Common myeloid progenitor, CD34-positive (primary cell): ENCODE measurements around the gene DNMT3A.
"Not testable (repeated sequence)": the region's sequence is repeated elsewhere in the genome, so short reads cannot be mapped to it uniquely, and the experiment has no call there.

Experiments used
- CTCF ChIA-PET: fragments of 350-600 bp; sonication (Branson Sonifier 250); formaldehyde crosslinking; loops from one replicate; lab custom pipeline; 2021; ENCODE audit warnings: antibody characterized with exemption; lab: Charles Lee
- POLR2A ChIA-PET: fragments of 350-600 bp; sonication (Branson Sonifier 250); formaldehyde crosslinking; loops from one replicate; lab custom pipeline; 2021; ENCODE audit warnings: antibody characterized with exemption; lab: Charles Lee
- DNase-seq, 3 donors: peaks; one replicate each; pipeline versions ENCODE4 v3.0.0 to v3.0.0-alpha.2; 2013
- H3K27ac ChIP-seq, 2 experiments: 1 replicate in 1 of 2; 2 replicates in 1 of 2; pipeline ENCODE4 v1.7.0; 2013; ENCODE audit warnings: inconsistent platforms in 2 of 2, low read length in 2 of 2, mild to moderate bottlenecking in 2 of 2, low read depth in 1 of 2, moderate library complexity in 1 of 2; ENCODE audit not compliant: severe bottlenecking in 2 of 2, insufficient read depth in 1 of 2, poor library complexity in 1 of 2
- H3K27me3 ChIP-seq, 5 experiments: replicated peaks in 2 of 5; 1 replicate in 3 of 5; 2 replicates in 2 of 5; pipeline versions ENCODE4 v1.6.1 to v1.7.0; 2013; ENCODE audit warnings: low read length in 4 of 5, mild to moderate bottlenecking in 2 of 5, moderate library complexity in 2 of 5, inconsistent platforms in 1 of 5; ENCODE audit not compliant: insufficient read depth in 5 of 5, control insufficient read depth in 4 of 5
- H3K36me3 ChIP-seq, 4 experiments: 1 replicate in 2 of 4; 2 replicates in 2 of 4; pipeline versions ENCODE4 v1.6.1 to v1.7.0; 2013; ENCODE audit warnings: low read length in 3 of 4, control low read depth in 1 of 4, mild to moderate bottlenecking in 1 of 4; ENCODE audit not compliant: control insufficient read depth in 4 of 4, insufficient read depth in 4 of 4
- H3K4me1 ChIP-seq, 4 experiments: 1 replicate in 3 of 4; 2 replicates in 1 of 4; pipeline versions ENCODE4 v1.6.1 to v1.7.1; 2013; ENCODE audit warnings: low read length in 3 of 4, mild to moderate bottlenecking in 3 of 4, control low read depth in 1 of 4, inconsistent platforms in 1 of 4, moderate library complexity in 1 of 4; ENCODE audit not compliant: control insufficient read depth in 4 of 4, insufficient read depth in 4 of 4; ENCODE audit errors: control extremely low read depth in 1 of 4
- H3K4me3 ChIP-seq, 7 experiments: 1 replicate in 4 of 7; 2 replicates in 3 of 7; pipeline versions ENCODE4 v1.5.1 to v1.7.0; 2013; ENCODE audit warnings: mild to moderate bottlenecking in 7 of 7, low read length in 6 of 7, moderate library complexity in 6 of 7, inconsistent platforms in 2 of 7, low read depth in 2 of 7, control low read depth in 1 of 7; ENCODE audit not compliant: insufficient read depth in 4 of 7, control insufficient read depth in 1 of 7; ENCODE audit errors: extremely low read depth in 1 of 7
- H3K9me3 ChIP-seq, 5 experiments: 1 replicate in 4 of 5; 2 replicates in 1 of 5; pipeline versions ENCODE4 v1.6.1 to v1.7.1; 2013; ENCODE audit warnings: low read length in 4 of 5, mild to moderate bottlenecking in 2 of 5, inconsistent platforms in 1 of 5, low read depth in 1 of 5, moderate library complexity in 1 of 5; ENCODE audit not compliant: control insufficient read depth in 4 of 5, insufficient read depth in 2 of 5; ENCODE audit errors: control extremely low read depth in 1 of 5
- WGBS: methylation state at CpG from one replicate; pipeline ENCODE4 v1.1.5; 2013; ENCODE audit not compliant: insufficient coverage; 5-methylcytosine and 5-hydroxymethylcytosine counted together

DNMT3A gene

GRCh38 chr2:25273985-25274535, 67.7 kb downstream of the DNMT3A start:
- H3K4me1 ChIP-seq = peaks cover 14 to 62% (median 60%) of the 10 kb centered on the region in 4 experiments
- peak overlapping the region; percentile 58 to 71 for H3K27ac ChIP-seq
- CTCF ChIA-PET = interaction anchor here (0.6 to 2.0 kb wide), 9 partner anchors 12 to 136 kb away, joined by 3 to 12 read pairs (median 4); no protein-coding TSS in a partner anchor
- no peaks in the 10 kb centered on the region for H3K27me3 ChIP-seq
- DNase-seq = no peak
- WGBS = 92% methylated on average over 5 of the region's 5 CpGs
- H3K4me3 ChIP-seq = peak overlapping the region in 3 of 7 experiments; percentile 19 to 23 (median 22)
- H3K9me3 ChIP-seq = no peaks in the 10 kb centered on the region
- peaks cover 0 to 25% (median 21%) of the 10 kb centered on the region in 4 experiments for H3K36me3 ChIP-seq
- POLR2A ChIA-PET = interaction anchor here (1.2 kb wide), 1 partner anchor 20 kb away, joined by 6 read pairs; no protein-coding TSS in a partner anchor

- Histone ChIP-seq H3K36me3 (peaks cover 1 to 38% (median 33%) of the 10 kb centered on the region in 4 experiments), H3K4me1 (peaks cover 5 to 49% (median 47%) of the 10 kb centered on the region in 4 experiments)
- H3K4me3 ChIP-seq, H3K27ac ChIP-seq, H3K27me3 ChIP-seq, H3K9me3 ChIP-seq, DNase-seq: not testable (repeated sequence)
- ChIA-PET CTCF (interaction anchor here (0.9 to 2.3 kb wide), 10 partner anchors 8 to 89 kb away, joined by 3 to 12 read pairs (median 4); no protein-coding TSS in a partner anchor), POLR2A (interaction anchor here (0.9 kb wide), 1 partner anchor 20 kb away, joined by 8 read pairs; no protein-coding TSS in a partner anchor)
- 100% methylated on average over 4 of the region's 9 CpGs for WGBS
These were observed 69.0 kb downstream of the DNMT3A start for GRCh38 chr2:25272705-25273104.

GRCh38 chr2:25270061-25270460, 71.7 kb downstream of the DNMT3A start:
- Histone ChIP-seq H3K4me3 (no peak overlapping the region), H3K4me1 (peaks cover 5 to 27% (median 23%) of the 10 kb centered on the region in 4 experiments), H3K36me3 (peaks cover 5 to 55% (median 39%) of the 10 kb centered on the region in 4 experiments), H3K27me3 (no peaks in the 10 kb centered on the region), H3K9me3 (no peaks in the 10 kb centered on the region), H3K27ac (no peak overlapping the region)
- 95% methylated on average over 7 of the region's 7 CpGs for WGBS
- ChIA-PET CTCF (interaction anchor here (1.2 to 3.2 kb wide), 2 partner anchors 11 to 39 kb away, joined by 3 to 19 read pairs; no protein-coding TSS in a partner anchor), POLR2A (no interaction called here)
- DNase-seq = no peak

- WGBS = 93% methylated on average over 3 of the region's 3 CpGs
- DNase-seq = no peak
- H3K36me3 ChIP-seq = peaks cover 5 to 56% (median 43%) of the 10 kb centered on the region in 4 experiments
- H3K4me3 ChIP-seq = no peak overlapping the region
- H3K9me3 ChIP-seq = no peaks in the 10 kb centered on the region
- ChIA-PET CTCF (interaction anchor here (1.2 to 3.2 kb wide), 2 partner anchors 10 to 40 kb away, joined by 3 to 19 read pairs; no protein-coding TSS in a partner anchor), POLR2A (no interaction called here)
- H3K4me1 ChIP-seq = peaks cover 5 to 19% (median 15%) of the 10 kb centered on the region in 4 experiments
- H3K27me3 ChIP-seq = no peaks in the 10 kb centered on the region
- H3K27ac ChIP-seq = no peak overlapping the region
These were observed 72.5 kb downstream of the DNMT3A start for GRCh38 chr2:25269233-25269632.

GRCh38 chr2:25268139-25268538, 73.6 kb downstream of the DNMT3A start:
- 96% methylated on average over 9 of the region's 10 CpGs for WGBS
- DNase-seq = no peak
- no peak overlapping the region for H3K4me3 ChIP-seq
- peaks cover 0 to 8% (median 4%) of the 10 kb centered on the region in 4 experiments for H3K4me1 ChIP-seq
- H3K9me3 ChIP-seq = no peaks in the 10 kb centered on the region
- peaks cover 5 to 56% (median 43%) of the 10 kb centered on the region in 4 experiments for H3K36me3 ChIP-seq
- ChIA-PET POLR2A (no interaction called here), CTCF (interaction anchor here (2.8 to 3.2 kb wide), 2 partner anchors 9 kb away, joined by 13 to 19 read pairs; no protein-coding TSS in a partner anchor)
- H3K27me3 ChIP-seq = no peaks in the 10 kb centered on the region
- no peak overlapping the region for H3K27ac ChIP-seq

- no peaks in the 10 kb centered on the region for H3K27me3 ChIP-seq
- H3K9me3 ChIP-seq = no peaks in the 10 kb centered on the region
- no peak overlapping the region for H3K27ac ChIP-seq
- ChIA-PET CTCF (interaction anchor here (1.0 to 2.8 kb wide), 4 partner anchors 10 to 71 kb away, joined by 3 to 13 read pairs (median 4); no protein-coding TSS in a partner anchor), POLR2A (no interaction called here)
- peaks cover 0 to 6% (median 2%) of the 10 kb centered on the region in 4 experiments for H3K4me1 ChIP-seq
- no peak for DNase-seq
- H3K36me3 ChIP-seq = peaks cover 5 to 52% (median 40%) of the 10 kb centered on the region in 4 experiments
- no peak overlapping the region for H3K4me3 ChIP-seq
These were observed 75.3 kb downstream of the DNMT3A start for GRCh38 chr2:25266399-25266798.

- POLR2A ChIA-PET = interaction anchor here (0.6 kb wide), 1 partner anchor 538 kb away, joined by 4 read pairs; no protein-coding TSS in a partner anchor
- DNase-seq = no peak
- 94% methylated on average over 2 of the region's 2 CpGs for WGBS
- Histone ChIP-seq H3K27ac (no peak overlapping the region), H3K36me3 (peaks cover 5 to 49% (median 37%) of the 10 kb centered on the region in 4 experiments), H3K27me3 (no peaks in the 10 kb centered on the region), H3K4me1 (peaks cover 0 to 6% (median 2%) of the 10 kb centered on the region in 4 experiments), H3K9me3 (no peaks in the 10 kb centered on the region), H3K4me3 (no peak overlapping the region)
- CTCF ChIA-PET = interaction anchor here (0.6 to 1.5 kb wide), 2 partner anchors 59 to 70 kb away, joined by 3 read pairs; no protein-coding TSS in a partner anchor
These were observed 75.9 kb downstream of the DNMT3A start for GRCh38 chr2:25265802-25266201.
